GM12874 (cell line): ENCODE measurements around the gene MARCKS.

Experiments used
- TF ChIP-seq, protein P1 (sequence below): IDR thresholded peaks from 2 replicates; pipeline ENCODE4 v1.5.1; 2011; ENCODE audit warnings: low read depth, mild to moderate bottlenecking, control low read depth, low read length, moderate library complexity; ENCODE audit not compliant: insufficient read depth

The MARCKS gene

DNA sequence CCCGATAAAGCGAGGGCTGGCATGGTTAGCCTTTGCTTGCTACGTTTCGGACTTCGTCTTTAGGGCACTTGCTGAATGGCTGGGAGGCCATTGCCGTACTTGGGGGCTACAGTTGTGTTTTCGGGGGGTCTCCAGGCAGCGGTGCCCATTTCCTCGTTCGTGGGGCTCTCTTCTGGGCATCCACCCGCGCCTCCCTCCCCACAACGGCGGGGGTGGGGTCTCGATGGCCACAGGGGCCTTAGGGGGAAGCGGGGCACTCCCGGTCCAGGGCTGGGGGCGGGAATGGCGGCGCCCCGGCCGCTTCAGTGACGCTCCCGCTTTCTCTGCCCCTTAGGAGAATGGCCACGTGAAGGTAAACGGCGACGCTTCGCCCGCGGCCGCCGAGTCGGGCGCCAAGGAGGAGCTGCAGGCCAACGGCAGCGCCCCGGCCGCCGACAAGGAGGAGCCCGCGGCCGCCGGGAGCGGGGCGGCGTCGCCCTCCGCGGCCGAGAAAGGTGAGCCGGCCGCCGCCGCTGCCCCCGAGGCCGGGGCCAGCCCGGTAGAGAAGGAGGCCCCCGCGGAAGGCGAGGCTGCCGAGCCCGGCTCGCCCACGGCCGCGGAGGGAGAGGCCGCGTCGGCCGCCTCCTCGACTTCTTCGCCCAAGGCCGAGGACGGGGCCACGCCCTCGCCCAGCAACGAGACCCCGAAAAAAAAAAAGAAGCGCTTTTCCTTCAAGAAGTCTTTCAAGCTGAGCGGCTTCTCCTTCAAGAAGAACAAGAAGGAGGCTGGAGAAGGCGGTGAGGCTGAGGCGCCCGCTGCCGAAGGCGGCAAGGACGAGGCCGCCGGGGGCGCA lies 2.4 kb downstream of the MARCKS start:
- TF ChIP-seq, protein P1, sequence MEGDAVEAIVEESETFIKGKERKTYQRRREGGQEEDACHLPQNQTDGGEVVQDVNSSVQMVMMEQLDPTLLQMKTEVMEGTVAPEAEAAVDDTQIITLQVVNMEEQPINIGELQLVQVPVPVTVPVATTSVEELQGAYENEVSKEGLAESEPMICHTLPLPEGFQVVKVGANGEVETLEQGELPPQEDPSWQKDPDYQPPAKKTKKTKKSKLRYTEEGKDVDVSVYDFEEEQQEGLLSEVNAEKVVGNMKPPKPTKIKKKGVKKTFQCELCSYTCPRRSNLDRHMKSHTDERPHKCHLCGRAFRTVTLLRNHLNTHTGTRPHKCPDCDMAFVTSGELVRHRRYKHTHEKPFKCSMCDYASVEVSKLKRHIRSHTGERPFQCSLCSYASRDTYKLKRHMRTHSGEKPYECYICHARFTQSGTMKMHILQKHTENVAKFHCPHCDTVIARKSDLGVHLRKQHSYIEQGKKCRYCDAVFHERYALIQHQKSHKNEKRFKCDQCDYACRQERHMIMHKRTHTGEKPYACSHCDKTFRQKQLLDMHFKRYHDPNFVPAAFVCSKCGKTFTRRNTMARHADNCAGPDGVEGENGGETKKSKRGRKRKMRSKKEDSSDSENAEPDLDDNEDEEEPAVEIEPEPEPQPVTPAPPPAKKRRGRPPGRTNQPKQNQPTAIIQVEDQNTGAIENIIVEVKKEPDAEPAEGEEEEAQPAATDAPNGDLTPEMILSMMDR: no peak

- TF ChIP-seq, protein P1: no peak
Measured at GRCh38 chr6:113860181-113860955, 3.2 kb downstream of the MARCKS start.

DNA sequence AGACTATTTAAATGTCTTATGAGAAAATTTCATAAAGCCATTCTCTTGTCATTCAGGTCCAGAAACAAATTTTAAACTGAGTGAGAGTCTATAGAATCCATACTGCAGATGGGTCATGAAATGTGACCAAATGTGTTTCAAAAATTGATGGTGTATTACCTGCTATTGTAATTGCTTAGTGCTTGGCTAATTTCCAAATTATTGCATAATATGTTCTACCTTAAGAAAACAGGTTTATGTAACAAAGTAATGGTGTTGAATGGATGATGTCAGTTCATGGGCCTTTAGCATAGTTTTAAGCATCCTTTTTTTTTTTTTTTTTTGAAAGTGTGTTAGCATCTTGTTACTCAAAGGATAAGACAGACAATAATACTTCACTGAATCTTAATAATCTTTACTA lies 5.0 kb downstream of the MARCKS start:
- TF ChIP-seq, protein P1: no peak

DNA sequence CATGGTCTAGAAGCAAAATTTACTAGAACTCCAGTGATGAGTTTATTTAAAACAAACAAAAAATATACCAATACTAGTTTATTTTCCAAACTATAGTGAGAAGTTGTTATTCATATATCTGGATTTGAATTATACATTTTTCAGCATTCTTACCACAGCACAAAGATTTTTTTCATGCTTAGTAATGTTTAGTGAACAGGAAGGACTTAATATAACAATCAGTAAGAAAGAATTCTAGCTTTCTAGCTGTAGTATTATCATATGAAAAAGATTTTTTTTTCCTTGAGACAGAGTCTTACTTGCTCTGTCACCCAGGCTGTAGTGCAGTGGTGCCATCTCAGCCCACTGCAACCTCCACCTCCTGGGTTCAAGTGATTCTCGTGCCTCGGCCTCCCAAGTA lies 13.8 kb downstream of the MARCKS start:
- TF ChIP-seq, protein P1: no peak

GRCh38 chr6:113871975-113872374 lies 14.8 kb downstream of the MARCKS start:
- TF ChIP-seq, protein P1: no peak

DNA sequence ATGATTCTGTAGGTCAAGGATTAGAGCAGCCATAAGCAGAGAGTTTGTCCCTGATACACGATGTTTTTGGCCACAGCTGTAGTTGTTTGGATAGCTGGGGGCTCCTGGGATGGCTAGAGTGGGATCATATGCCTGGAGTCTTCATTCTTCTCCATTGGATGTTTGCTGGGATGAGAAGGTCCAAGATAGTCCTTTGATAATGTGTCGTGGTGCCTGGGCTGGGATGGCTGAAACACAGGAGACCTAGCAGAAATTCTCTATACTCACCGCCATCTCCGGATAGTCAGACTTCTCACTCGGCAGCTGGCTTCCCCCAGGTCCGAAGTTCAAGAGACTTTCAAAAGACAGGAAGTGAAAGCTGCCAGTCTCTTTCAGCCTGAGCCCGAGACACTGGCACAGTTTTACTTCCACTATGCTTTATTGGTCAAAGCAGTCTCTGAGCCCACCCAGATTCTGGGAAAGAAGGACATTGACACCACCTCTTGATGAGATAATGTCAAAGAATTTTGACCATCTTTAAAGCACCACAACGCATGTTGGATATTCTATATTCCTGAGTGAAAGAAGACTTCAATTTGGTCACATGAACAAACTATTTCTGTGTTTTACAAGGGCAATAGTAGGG lies 16.0 kb downstream of the MARCKS start:
- TF ChIP-seq, protein P1: no peak

DNA sequence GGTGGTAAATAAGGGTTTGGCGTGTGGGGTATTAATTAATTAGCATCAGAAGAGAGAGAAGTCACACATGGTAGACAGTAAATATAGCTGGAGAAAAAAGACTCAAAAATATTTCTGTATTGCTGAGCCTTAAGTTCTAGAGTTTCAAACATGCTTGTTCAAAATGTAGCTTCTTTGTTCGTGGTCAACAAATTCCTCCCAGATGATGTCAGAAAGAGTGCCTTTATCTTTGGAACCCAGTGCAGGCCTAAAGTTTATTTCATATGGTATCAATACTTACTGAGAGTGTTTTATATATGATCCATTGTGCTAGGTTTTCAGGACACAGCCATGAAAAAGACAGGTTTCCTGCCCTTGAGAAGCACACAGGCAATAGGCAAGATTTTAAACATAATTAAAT lies 18.3 kb downstream of the MARCKS start:
- TF ChIP-seq, protein P1: no peak
